Fibroblast of lung (primary cell): ENCODE data around the gene WTAP. TPM values are rescaled to one million over a fixed set of nuclear protein-coding genes. Genes with fewer than 3 reads are reported as not detected.

Experiments used
- DNase-seq, 2 donors: peaks; one replicate each; pipeline versions ENCODE4 v3.0.0 to v3.0.0-alpha.2; 2010; ENCODE audit warnings: low read depth in 2 of 2
- H2AFZ ChIP-seq: 2 replicates; pipeline ENCODE4 v1.5.1; 2012; ENCODE audit warnings: low read length, control low read depth, inconsistent platforms
- H3K27ac ChIP-seq: 2 replicates; pipeline ENCODE4 v1.5.1; 2011; ENCODE audit warnings: low read length, control low read depth; ENCODE audit not compliant: insufficient read depth
- H3K27me3 ChIP-seq: 2 replicates; pipeline ENCODE4 v1.5.1; 2011; ENCODE audit warnings: mild to moderate bottlenecking, low read length; ENCODE audit not compliant: control insufficient read depth, insufficient read depth
- H3K36me3 ChIP-seq: 2 replicates; pipeline ENCODE4 v1.5.1; 2011; ENCODE audit warnings: low read length; ENCODE audit not compliant: control insufficient read depth, insufficient read depth
- H3K4me1 ChIP-seq: 2 replicates; pipeline ENCODE4 v1.5.1; 2011; ENCODE audit warnings: low read length; ENCODE audit not compliant: control insufficient read depth, insufficient read depth; ENCODE audit errors: extremely low read depth
- H3K4me2 ChIP-seq: 2 replicates; pipeline ENCODE4 v1.5.1; 2011; ENCODE audit warnings: low read length, control low read depth; ENCODE audit not compliant: insufficient read depth; ENCODE audit errors: extremely low read depth
- H3K4me3 ChIP-seq, 4 experiments: fragments of 200-600 bp in 1 of 4; sonication (generic) in 1 of 4; replicated peaks in 1 of 4; 2 replicates each; pipeline ENCODE4 v1.5.1; 2011 to 2016; ENCODE audit warnings: low read length in 4 of 4, low read depth in 3 of 4, mild to moderate bottlenecking in 3 of 4, control low read depth in 2 of 4, inconsistent platforms in 1 of 4, mixed read lengths in 1 of 4; ENCODE audit not compliant: insufficient read depth in 1 of 4; ENCODE audit errors: control extremely low read depth in 1 of 4
- H3K79me2 ChIP-seq: 2 replicates; pipeline ENCODE4 v1.5.1; 2012; ENCODE audit warnings: mild to moderate bottlenecking, low read length, inconsistent platforms; ENCODE audit not compliant: control insufficient read depth, insufficient read depth
- H3K9ac ChIP-seq: 2 replicates; pipeline ENCODE4 v1.5.1; 2011; ENCODE audit warnings: mild to moderate bottlenecking, low read length, control low read depth; ENCODE audit not compliant: insufficient read depth
- H3K9me3 ChIP-seq: 2 replicates; pipeline ENCODE4 v1.5.1; 2012; ENCODE audit warnings: low read depth, low read length; ENCODE audit not compliant: control insufficient read depth, insufficient read depth
- H4K20me1 ChIP-seq: 2 replicates; pipeline ENCODE4 v1.5.1; 2011; ENCODE audit warnings: low read length; ENCODE audit not compliant: control insufficient read depth, insufficient read depth; ENCODE audit errors: extremely low read depth
- CTCF ChIP-seq, 2 donors: IDR thresholded peaks in 1 of 2; conservative IDR thresholded peaks in 1 of 2; 1 replicate in 1 of 2; 2 replicates in 1 of 2; pipeline ENCODE4 v1.5.1; 2011 to 2012; ENCODE audit warnings: low read length in 2 of 2, control low read depth in 1 of 2, inconsistent platforms in 1 of 2, low read depth in 1 of 2, mild to moderate bottlenecking in 1 of 2
- EZH2 ChIP-seq: IDR thresholded peaks from 2 replicates; pipeline ENCODE4 v1.5.1; 2012; ENCODE audit warnings: low read length, control low read depth, mild to moderate bottlenecking; ENCODE audit errors: missing control alignments
- polyA plus RNA-seq, 2 donors: library from polyadenylated mRNA; depleted of rRNA in 1 of 2; stranded (reverse) in 1 of 2; unstranded in 1 of 2; fragments of >200 nt; gene quantifications; 2 replicates each; pipeline ENCODE4 v1.2.1, GENCODE V29; 2011 to 2012; ENCODE audit warnings: missing spikeins in 1 of 2
- total RNA-seq: library from RNA; depleted of rRNA; stranded (reverse); fragments of >200 nt; gene quantifications from 2 replicates; pipeline ENCODE4 v1.2.1, GENCODE V29; 2014

WTAP gene
- total and polyA plus RNA-seq, 2 donors (not counting 1 experiment from before 2014, with no cell fraction given), result 52.7 to 124 TPM

DNA sequence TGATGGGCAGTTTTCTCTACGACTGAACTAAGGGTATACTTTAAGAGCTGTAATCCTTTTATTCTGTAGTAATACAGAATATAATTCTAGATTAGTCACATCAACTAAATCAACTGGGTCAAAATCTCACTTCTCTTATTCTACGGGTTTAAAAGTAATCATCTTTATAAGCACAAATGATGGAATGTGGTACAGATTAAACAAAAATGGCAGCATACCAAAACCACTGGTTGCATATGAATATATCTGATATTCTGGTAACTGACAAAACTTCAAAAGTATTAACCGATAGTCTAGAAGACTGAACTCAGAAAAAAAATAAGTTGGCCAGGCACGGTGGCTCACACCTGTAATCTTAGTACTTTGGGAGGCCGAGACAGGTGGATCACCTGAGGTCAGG lies 41.3 kb upstream of the WTAP start:
- no peak overlapping the region for H3K4me2 ChIP-seq
- H3K27ac ChIP-seq, result no peak overlapping the region
- no peaks in the 10 kb centered on the region for H3K4me1 ChIP-seq
- H3K4me3 ChIP-seq, result no peak overlapping the region
- H4K20me1 ChIP-seq, result no peaks in the 10 kb centered on the region
- H3K27me3 ChIP-seq, result no peaks in the 10 kb centered on the region
- peaks cover 8% of the 10 kb centered on the region for H3K79me2 ChIP-seq
- H2AFZ ChIP-seq, result no peak overlapping the region
- TF ChIP-seq EZH2, result no peak
- no peak for TF ChIP-seq CTCF (conservative IDR thresholded peaks at IDR 0.05 in 1 of 2, IDR thresholded peaks at IDR 0.05 in 1 of 2; ENCODE audit: low read depth in 1 of 2, low read length in 2 of 2)
- H3K9me3 ChIP-seq, result no peaks in the 10 kb centered on the region
- no peak for DNase-seq
- H3K9ac ChIP-seq, result no peak overlapping the region
- H3K36me3 ChIP-seq, result peaks cover 5% of the 10 kb centered on the region

GRCh38 chr6:159686703-159687102 lies 40.6 kb upstream of the WTAP start:
- Histone ChIP-seq H4K20me1 (no peaks in the 10 kb centered on the region), H3K79me2 (peaks cover 10% of the 10 kb centered on the region), H3K4me3 (no peak overlapping the region), H3K4me1 (peaks cover 1% of the 10 kb centered on the region), H3K27ac (no peak overlapping the region), H2AFZ (no peak overlapping the region), H3K27me3 (no peaks in the 10 kb centered on the region), H3K36me3 (peaks cover 5% of the 10 kb centered on the region), H3K4me2 (no peak overlapping the region), H3K9ac (no peak overlapping the region), H3K9me3 (no peaks in the 10 kb centered on the region)
- TF ChIP-seq EZH2 (no peak), CTCF (conservative IDR thresholded peaks at IDR 0.05 in 1 of 2, IDR thresholded peaks at IDR 0.05 in 1 of 2; ENCODE audit: low read depth in 1 of 2, low read length in 2 of 2) (no peak)
- no peak for DNase-seq

GRCh38 chr6:159687341-159687740 lies 40.0 kb upstream of the WTAP start:
- Histone ChIP-seq H3K4me3 (no peak overlapping the region), H3K4me2 (no peak overlapping the region), H4K20me1 (no peaks in the 10 kb centered on the region), H3K79me2 (peaks cover 16% of the 10 kb centered on the region), H3K36me3 (peaks cover 5% of the 10 kb centered on the region), H3K4me1 (peaks cover 5% of the 10 kb centered on the region), H3K27me3 (no peaks in the 10 kb centered on the region), H3K27ac (no peak overlapping the region), H3K9ac (no peak overlapping the region), H2AFZ (no peak overlapping the region), H3K9me3 (no peaks in the 10 kb centered on the region)
- DNase-seq, result no peak
- TF ChIP-seq EZH2 (no peak), CTCF (conservative IDR thresholded peaks at IDR 0.05 in 1 of 2, IDR thresholded peaks at IDR 0.05 in 1 of 2; ENCODE audit: low read depth in 1 of 2, low read length in 2 of 2) (no peak)
